WERI-Rb-1 (cell line): ENCODE measurements around the gene C12orf57.
A peak's percentile ranks its signal among the peaks of the same experiment; 100 is the strongest.

Experiments
- DNase-seq: peaks from one replicate; pipeline ENCODE4 v3.0.0-alpha.2; 2020
- H3K27ac ChIP-seq: fragments of 250-450 bp; sonication (Bioruptor Pico); 2 replicates; pipeline ENCODE4 v1.5.1; 2020; ENCODE audit warnings: mild to moderate bottlenecking, moderate library complexity
- H3K27me3 ChIP-seq: fragments of 250-450 bp; sonication (Bioruptor Pico); 2 replicates; pipeline ENCODE4 v1.5.1; 2021; ENCODE audit warnings: mild to moderate bottlenecking, low read depth, moderate library complexity; ENCODE audit not compliant: insufficient read depth, severe bottlenecking
- H3K36me3 ChIP-seq: fragments of 250-450 bp; sonication (Bioruptor Pico); 2 replicates; pipeline ENCODE4 v1.5.1; 2020; ENCODE audit warnings: mild to moderate bottlenecking, moderate library complexity
- H3K4me3 ChIP-seq: 2 replicates; pipeline ENCODE4 v1.5.1; 2011; ENCODE audit warnings: low read depth, mild to moderate bottlenecking, control low read depth, low read length
- H3K9me3 ChIP-seq: fragments of 250-450 bp; sonication (Bioruptor Pico); 2 replicates; pipeline ENCODE4 v1.5.1; 2021; ENCODE audit warnings: mild to moderate bottlenecking, moderate library complexity; ENCODE audit not compliant: severe bottlenecking
- TF ChIP-seq, protein P1 (sequence below): IDR thresholded peaks from 2 replicates; pipeline ENCODE4 v1.5.1; 2011; ENCODE audit warnings: low read depth, mild to moderate bottlenecking, control low read depth, inconsistent platforms, low read length

Gene C12orf57

DNA sequence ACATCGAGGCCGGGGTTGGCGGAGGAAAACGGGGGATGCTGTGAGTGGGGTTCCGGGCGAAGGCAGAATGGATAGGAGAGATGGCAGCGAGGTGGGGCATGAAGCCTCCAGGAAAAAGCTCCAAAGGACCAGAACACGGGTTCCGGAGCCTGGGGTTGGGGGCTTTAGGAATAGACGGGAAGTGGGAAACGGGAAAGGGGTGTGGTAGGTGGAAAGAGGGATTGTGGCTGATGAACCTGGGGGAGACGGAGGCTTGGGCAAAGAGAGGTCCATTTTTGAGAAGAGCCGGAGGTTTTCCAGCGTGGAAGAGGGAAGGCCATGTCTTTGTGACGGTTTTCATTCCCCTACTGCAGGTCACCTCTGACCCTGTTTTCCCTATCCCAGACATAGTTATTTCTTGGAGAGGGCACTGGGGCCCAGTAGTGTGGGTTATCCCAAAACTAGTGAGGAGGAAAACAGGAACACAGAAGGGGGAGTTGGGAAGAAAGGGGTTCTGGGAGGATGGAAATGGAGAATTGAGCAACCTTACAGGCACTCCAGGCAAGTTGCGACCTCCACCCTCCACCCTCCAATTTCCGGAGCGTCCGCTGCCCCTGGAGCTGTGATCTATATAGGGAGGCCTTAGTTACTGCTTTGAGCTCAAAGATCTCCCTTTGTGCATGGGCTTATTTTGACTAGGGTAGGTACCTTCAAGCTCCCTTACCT is 15.0 kb upstream of the C12orf57 start:
- Histone ChIP-seq H3K27ac (peak overlapping the region; percentile 58), H3K4me3 (peak overlapping the region; percentile 71)
- no peak for DNase-seq

DNA sequence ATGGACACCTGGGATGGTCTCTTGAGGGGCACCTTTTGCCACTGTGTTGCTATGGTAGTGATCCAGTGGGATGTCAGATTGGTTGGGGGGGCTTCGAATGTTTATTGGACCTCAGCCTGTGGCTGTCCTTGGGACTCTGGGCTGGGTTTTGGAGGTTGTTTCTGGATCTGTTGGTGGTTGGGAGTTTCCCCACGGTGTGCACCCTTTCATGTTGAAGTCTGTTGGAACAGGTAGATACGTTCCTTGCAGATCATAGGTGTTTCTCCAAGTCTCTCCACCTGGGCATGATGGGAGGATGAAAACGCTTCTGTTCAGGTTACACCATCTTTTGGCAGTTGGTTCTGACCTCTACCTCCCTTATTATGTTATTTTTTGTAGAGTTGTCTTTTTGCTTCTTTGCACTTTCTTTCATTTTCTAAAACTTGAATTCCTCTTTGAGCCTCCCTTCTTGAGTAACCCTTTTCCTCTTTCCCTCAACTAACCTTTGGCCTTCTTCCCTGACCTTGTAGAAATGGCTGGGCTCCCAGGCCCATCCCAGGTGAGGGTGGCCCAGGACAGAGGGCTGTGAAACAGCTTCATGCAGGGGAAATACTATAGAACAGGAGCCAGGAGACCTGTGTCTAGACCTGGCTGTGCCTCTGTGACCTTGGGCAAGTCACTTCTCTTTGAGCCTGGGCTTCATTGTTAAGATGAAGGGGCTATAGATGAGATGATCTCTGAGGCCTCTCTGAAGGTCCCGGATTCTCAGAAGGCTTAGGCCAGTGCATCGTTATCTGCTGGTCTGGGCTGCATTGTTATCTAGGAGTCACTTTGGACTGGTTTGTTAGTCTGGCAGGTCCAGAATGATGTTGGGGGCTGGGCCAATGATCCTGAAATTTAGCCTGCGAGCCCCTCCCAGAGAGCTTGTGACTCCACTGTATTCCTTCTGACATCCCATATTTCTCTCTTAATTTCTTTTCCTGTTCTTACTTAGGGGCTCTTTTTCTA is 14.1 kb upstream of the C12orf57 start:
- 0 out of 2 replicates have a peak overlapping the region, but pooled peaks have one; percentile 29 for H3K27ac ChIP-seq
- TF ChIP-seq, protein P1, sequence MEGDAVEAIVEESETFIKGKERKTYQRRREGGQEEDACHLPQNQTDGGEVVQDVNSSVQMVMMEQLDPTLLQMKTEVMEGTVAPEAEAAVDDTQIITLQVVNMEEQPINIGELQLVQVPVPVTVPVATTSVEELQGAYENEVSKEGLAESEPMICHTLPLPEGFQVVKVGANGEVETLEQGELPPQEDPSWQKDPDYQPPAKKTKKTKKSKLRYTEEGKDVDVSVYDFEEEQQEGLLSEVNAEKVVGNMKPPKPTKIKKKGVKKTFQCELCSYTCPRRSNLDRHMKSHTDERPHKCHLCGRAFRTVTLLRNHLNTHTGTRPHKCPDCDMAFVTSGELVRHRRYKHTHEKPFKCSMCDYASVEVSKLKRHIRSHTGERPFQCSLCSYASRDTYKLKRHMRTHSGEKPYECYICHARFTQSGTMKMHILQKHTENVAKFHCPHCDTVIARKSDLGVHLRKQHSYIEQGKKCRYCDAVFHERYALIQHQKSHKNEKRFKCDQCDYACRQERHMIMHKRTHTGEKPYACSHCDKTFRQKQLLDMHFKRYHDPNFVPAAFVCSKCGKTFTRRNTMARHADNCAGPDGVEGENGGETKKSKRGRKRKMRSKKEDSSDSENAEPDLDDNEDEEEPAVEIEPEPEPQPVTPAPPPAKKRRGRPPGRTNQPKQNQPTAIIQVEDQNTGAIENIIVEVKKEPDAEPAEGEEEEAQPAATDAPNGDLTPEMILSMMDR, result no peak
- DNase-seq, result no peak
- no peaks in the 10 kb centered on the region for H3K27me3 ChIP-seq
- peaks cover 32% of the 10 kb centered on the region for H3K36me3 ChIP-seq
- no peaks in the 10 kb centered on the region for H3K9me3 ChIP-seq
- H3K4me3 ChIP-seq, result no peak overlapping the region; the same call in 1 of the 2 replicates

More for the DNA sequence above, 15.0 kb upstream of the C12orf57 start:
- Histone ChIP-seq H3K27me3 (no peaks in the 10 kb centered on the region), H3K9me3 (no peaks in the 10 kb centered on the region), H3K36me3 (peaks cover 27% of the 10 kb centered on the region)
- TF ChIP-seq, protein P1, result no peak

GRCh38 chr12:6932766-6933165 is 11.1 kb upstream of the C12orf57 start:
- Histone ChIP-seq H3K27me3 (no peaks in the 10 kb centered on the region), H3K36me3 (peaks cover 55% of the 10 kb centered on the region), H3K27ac (no peak overlapping the region), H3K9me3 (no peaks in the 10 kb centered on the region), H3K4me3 (no peak overlapping the region)
- TF ChIP-seq, protein P1, result no peak
- no peak for DNase-seq

GRCh38 chr12:6934110-6934509 is 9.7 kb upstream of the C12orf57 start:
- no peak overlapping the region for H3K4me3 ChIP-seq
- DNase-seq, result no peak
- no peak overlapping the region for H3K27ac ChIP-seq
- peaks cover 64% of the 10 kb centered on the region for H3K36me3 ChIP-seq
- H3K9me3 ChIP-seq, result no peaks in the 10 kb centered on the region
- H3K27me3 ChIP-seq, result no peaks in the 10 kb centered on the region
- TF ChIP-seq, protein P1, result no peak

DNA sequence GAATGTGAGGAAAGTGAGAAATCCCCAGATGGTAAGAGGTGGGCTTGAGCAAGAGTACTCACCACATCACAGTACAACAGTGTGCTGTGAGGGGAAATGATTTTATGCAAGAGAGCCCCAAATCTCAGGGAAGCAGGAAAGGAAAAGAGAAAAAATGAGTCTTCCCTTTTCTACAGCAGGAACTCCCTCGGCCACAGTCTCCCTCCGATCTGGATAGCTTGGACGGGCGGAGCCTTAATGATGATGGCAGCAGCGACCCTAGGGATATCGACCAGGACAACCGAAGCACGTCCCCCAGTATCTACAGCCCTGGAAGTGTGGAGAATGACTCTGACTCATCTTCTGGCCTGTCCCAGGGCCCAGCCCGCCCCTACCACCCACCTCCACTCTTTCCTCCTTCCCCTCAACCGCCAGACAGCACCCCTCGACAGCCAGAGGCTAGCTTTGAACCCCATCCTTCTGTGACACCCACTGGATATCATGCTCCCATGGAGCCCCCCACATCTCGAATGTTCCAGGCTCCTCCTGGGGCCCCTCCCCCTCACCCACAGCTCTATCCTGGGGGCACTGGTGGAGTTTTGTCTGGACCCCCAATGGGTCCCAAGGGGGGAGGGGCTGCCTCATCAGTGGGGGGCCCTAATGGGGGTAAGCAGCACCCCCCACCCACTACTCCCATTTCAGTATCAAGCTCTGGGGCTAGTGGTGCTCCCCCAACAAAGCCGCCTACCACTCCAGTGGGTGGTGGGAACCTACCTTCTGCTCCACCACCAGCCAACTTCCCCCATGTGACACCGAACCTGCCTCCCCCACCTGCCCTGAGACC is 8.2 kb upstream of the C12orf57 start:
- TF ChIP-seq, protein P1, result no peak
- Histone ChIP-seq H3K4me3 (no peak overlapping the region), H3K9me3 (no peaks in the 10 kb centered on the region), H3K36me3 (peaks cover 69% of the 10 kb centered on the region), H3K27me3 (no peaks in the 10 kb centered on the region), H3K27ac (no peak overlapping the region)
- DNase-seq, result no peak
